HG03025 (cell line): ENCODE measurements around the gene ZIM2.

ENCODE experiments used
- ATAC-seq: cut with Tn5 transposase; IDR thresholded peaks from one replicate; pipeline ENCODE4 v1.9.1; 2021; ENCODE audit warnings: mild to moderate bottlenecking, moderate library complexity; ENCODE audit not compliant: unreplicated experiment, low FRiP score

The ZIM2 gene

DNA sequence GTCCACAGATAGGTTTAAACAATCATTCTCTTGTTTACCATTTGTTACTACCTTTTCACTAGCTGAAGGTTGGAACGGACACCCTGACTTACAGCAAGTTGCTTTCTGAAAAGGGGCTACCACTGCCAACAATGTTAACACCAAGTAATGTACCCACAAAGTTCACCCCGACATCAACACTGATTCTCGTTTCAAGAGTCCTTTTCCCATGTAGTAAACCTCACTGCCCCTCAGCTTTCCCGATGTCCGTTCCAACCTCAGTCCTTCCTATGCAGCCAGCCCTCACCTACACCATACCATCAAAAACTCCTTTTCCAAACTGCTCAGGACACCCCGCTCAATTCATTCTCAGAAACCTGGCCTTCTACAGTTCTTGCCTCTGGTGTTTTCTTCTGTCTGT lies 29.0 kb downstream of the ZIM2 start:
- ATAC-seq = no peak

DNA sequence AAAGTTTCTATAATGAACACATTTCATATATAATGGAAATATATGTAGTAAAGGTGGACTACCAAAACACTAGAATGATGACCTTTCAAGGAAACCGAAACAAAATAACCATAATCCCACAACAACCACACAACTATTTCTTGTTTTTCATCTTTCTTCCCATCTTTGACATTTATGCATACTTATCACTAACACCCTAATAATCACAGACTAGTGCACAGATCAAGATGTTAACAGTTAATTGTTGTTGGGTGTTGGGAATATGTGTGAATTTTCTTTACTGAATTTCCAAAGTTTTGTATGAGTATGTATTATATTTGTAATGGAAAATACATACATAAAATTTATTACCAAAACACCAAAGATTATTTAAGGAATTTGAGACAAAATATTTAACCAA lies 30.3 kb downstream of the ZIM2 start:
- ATAC-seq = no peak

DNA sequence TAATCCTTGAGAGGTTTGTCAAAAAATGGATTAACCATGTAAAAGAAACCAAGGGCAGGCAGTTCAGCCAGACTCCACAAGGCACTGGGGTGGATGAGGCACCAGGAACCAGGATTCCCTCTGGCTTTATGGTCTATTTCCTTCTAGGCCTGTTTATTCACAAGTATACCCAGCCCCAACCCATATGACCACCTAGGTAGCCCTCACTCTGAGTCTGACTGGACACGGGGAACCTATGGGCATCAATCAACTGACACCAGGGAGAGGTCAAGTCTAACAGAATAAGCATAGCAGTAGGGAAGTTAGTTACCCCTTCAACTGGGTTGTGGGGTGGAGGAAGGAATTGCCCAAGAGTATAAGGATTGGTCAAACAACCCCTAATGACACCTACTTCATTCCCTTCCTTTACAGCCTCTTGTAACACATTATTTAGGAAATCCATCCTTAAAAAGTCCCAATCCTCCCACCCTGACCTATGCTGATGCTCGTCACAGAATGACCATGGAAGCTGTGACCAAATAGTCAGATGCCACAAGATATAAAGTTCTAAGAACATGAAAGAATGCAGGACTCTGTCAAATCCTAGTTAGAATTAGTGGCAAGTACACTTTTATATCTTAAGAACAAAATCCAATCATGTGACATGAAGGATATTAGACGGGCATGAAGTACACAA lies 31.7 kb downstream of the ZIM2 start:
- no peak for ATAC-seq

DNA sequence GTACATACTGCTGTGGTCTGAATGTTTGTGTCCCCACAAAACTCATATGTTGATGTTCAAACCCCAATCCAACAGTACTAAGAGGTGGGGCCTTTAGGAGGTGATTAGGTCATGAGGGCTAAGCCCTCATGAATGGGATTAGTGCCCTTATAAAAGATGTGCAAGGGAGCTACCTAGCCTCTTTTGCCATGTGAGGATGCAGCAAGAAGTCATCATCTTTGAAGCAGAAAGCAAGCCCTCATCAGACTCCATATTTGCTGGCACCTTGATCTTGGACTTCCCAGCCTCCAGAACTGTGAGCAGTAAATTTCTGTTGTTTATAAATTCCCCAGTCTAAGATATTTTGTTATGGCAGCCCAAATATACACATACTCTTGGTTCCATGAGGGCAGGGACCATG lies 33.9 kb downstream of the ZIM2 start:
- ATAC-seq = no peak

DNA sequence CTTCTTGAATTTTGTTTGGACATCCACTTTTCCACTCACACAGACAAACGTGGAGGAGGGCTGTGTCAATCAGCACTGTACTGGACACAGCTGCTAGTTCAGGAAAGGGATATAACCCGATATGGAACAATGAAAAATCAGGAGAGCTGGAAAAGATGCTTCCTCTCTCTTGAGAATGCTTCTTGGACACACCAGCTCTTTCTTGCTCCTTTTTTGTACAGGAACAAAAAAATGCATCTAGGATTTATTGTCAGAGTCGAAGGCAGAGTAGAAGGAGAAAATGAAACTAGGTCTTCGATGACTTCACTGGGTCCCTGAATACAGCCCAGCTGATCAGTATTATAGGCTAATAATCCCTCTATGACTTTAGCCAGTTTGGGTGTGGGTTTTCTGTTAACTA lies 62.2 kb downstream of the ZIM2 start:
- no peak for ATAC-seq

DNA sequence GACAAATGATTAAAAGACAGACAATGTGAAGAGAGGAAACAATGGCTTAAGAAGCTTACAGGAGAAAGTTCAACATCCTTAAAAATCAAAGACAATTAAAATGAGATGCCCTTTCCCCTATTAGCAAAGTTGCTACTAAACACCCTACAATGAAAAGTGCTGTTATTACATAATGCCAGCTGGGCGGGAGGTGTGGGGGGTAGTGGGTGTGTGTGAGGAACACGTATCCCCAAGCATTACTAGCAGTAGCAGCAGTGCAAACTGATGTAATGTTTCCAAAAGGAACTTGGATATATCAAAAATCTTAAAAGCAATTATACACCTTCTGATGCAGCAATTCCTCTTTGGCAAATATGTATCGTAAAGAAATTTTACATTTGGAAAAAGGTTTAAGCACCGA lies 70.9 kb downstream of the ZIM2 start:
- no peak for ATAC-seq

DNA sequence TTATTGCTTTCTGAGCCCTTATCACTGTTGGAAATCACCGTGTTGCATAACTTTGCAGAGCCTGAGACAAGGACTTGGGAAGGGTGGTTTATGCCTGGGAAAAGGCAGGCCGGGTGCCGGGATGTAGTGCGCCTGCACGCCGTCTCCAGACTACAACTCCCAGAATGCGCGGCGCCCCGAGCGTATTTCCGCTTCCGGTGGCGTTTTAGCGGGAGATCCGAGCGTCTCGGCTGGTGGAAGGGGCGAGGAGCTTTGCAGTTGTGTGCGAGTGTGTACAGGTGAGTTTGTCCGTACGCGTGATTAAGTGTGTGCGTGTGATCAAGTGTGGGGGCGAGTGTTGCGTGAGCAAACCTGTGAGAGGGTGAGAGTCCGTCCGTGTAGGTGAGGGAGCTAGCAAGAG lies 75.4 kb downstream of the ZIM2 start:
- no peak for ATAC-seq

DNA sequence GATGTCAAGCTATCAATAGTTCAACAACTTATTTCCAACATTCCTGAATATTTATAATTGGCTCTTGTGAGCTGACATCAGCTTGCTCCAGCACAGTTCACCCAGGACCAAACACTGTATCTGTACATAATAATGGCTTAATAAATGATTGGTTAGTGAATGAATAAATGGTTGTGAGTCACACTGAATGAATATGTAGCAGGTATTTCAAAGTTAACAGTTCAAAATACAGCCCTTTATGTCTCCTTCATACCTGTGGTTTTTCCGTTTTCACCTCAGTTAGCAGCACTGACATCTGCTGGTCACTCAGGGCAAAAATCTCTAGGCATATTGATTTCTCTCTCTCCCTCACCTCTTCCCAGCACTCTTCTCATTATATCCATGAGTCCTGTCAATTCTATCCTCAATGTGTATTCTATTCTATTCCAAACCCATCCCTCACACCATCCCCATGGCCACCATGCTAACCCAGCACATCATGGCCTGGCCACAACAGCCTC lies 76.3 kb downstream of the ZIM2 start:
- no peak for ATAC-seq

DNA sequence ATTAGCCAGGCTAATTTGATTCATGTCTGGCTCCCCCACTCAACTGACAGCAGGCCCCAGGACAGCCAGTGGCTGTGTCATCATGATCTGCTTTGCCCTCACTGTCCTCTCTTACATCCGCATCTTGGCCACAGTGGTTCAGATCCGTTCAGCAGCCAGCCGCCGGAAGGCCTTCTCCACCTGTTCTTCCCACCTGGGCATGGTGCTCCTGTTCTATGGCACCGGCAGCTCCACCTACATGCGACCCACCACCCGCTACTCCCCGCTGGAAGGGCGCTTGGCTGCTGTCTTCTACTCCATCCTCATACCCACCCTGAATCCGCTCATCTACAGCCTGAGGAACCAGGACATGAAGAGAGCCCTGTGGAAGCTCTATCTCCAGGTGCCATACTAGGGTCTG lies 79.7 kb downstream of the ZIM2 start:
- no peak for ATAC-seq

DNA sequence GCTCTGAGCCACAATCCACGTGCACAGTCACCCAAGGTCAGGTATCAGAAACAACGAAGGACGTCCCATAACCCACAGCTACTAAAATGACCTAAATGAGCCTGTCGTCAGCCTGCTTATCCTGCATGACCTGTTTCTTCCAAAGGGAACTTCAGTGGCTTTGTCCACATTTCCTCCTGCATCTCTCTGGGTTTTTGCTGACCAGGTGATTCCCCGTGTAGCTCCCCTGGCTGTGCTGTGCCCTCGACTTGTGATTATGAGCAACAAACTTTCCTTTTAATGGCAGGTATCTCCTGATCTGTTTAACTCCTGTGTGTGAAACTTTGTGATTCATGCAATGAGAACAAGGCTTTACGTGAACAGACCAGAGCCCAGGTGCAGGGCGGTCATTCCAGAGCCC lies 81.0 kb downstream of the ZIM2 start:
- ATAC-seq = no peak

DNA sequence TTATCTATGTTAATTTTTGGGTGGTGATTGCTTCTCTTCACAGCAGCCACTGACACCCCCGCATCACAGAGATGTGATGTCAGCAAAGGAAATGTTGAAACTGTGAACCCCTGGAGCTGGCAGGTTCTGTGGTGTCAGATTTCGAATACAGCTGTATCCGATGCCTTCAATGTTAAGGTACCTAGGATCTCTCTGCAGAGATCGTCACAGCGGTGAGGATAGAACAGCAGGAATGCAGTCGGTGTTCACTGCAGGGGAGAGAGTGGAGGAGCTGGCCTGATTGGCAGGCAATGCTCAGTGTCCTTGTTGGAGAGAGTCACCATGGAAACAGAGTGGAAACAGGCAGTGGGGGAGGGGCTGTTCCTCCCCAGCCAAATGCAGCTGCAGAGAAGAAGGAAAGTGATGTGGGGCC lies 89.4 kb downstream of the ZIM2 start:
- no peak for ATAC-seq

DNA sequence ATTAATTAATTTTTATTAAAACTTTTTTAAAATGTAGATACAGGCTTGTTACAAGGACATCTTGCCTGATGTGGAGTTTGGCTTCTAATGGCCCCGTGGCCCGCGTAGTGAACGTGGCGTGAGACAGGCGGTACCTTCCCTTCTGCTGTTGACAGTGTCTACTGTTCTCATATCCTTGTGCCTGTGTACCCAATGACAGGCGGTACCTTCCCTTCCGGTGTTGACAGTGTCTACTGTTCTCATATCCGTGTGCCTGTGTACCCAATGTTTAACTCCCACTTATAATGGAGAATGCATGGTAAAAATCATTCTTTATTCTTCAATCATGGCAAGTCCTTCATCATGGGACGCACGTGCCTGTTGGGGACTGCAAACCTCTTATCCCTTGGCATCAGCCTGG lies 89.9 kb downstream of the ZIM2 start:
- ATAC-seq = no peak

DNA sequence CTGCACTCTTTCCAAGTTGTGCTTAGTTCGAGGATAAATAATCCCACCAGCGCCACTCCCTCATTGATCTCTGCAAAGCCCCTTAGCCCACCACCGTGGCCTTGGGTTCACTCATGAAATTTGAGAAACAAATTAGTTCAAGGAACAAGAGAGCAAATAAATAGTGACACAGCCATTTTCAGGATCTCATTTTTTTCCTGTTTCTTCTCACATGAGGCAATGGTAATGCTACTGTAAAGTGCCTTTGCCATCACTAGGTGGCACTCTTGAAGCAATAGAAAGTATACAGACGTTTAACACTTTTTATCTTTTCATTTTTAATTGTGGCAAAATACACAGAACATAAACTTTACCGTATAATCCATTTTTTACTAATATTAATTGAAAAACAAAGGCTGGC lies 92.1 kb downstream of the ZIM2 start:
- no peak for ATAC-seq

DNA sequence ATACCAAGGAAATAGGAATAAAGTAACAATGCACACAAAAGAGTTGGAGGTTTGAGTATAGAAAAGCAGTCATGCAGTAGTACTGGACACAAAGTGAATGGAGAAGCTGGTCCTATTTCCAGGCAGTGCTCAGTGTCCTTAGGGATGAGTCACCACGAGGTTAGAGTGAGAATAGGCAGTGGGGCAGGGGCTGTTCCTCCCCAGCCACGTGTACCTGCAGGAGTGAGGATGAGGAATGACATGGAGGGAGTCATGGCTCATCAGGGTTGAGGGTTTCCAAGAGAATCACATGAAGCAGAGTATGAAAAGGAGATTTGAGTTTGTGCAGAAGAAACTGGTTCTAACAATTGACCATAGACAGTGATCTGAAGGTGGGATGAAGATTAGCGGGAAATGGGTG lies 94.2 kb downstream of the ZIM2 start:
- ATAC-seq = no peak

DNA sequence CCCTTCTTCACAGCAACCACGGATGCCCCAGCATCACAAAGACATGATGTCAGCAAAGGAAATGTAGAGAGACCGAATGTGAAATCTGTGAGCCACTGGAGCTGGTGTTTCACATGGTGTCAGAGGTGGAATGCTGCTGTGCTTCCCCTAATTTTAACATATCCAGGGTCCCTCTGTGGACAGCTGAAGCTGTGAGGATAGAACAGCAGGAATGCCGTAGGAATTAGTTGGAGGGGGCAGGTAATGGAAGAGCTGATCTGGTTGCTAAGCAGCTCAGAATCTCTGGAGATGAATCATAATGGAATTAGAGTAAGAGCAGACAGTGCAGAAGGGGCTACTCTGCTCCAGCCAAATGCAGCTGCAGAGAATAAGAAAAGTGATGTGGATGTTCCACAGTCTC lies 100.0 kb downstream of the ZIM2 start:
- no peak for ATAC-seq

DNA sequence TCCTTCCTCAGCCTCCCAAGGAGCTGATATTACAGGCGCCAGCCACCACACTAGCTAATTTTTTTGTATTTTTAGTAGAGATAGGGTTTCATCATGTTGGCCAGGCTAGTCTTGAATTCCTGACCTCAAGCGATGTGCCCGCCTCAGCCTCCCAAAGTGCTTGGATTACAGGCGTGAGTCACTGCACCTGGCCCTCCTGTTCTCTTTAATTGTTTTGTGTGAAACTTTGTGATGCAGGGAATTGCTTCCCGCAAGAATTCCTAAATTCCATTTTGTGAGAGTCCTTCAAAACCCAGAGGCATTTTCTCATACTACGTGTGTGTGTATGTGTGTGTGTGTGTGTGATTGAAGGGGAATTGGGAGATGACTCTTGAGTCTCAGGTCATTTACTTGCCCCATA lies 104.0 kb downstream of the ZIM2 start:
- no peak for ATAC-seq

DNA sequence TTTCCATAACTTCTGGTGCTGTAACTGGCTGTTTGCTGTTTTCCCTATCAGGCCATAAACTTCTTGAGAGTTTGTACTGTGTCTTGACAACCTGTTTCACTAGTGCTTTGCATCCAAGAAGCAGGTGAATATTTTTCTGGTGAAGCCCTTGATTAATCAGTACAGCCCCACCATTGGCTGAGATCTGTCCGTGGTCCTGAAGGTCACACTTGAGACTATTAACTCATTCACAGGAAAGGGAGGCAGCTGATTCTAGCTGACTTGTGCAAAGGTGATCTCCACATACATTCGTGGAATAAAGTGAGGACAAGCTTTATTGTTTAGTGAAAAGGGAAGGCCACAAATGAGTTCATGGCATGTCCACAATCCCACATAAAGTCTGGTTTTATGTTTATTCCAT lies 107.5 kb downstream of the ZIM2 start:
- ATAC-seq = no peak

DNA sequence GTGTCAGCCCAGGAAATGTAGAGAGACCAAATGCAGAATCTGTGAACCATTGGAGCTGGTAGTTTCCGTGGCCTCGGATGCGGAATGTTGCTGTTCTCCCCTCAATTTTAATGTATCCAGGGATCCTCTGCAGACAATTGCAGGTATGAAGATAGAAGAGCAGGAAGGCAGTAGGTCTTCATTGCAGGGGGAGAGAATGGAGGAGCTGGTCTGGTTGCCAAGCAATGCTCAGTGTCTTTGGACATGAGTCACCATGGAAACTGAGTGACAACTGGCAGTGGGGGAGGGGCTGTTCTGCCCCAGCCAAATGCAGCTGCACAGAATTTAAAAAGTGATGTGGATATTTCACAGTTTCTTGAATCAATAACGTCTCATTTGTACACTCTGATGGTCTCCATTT lies 112.8 kb downstream of the ZIM2 start:
- no peak for ATAC-seq

DNA sequence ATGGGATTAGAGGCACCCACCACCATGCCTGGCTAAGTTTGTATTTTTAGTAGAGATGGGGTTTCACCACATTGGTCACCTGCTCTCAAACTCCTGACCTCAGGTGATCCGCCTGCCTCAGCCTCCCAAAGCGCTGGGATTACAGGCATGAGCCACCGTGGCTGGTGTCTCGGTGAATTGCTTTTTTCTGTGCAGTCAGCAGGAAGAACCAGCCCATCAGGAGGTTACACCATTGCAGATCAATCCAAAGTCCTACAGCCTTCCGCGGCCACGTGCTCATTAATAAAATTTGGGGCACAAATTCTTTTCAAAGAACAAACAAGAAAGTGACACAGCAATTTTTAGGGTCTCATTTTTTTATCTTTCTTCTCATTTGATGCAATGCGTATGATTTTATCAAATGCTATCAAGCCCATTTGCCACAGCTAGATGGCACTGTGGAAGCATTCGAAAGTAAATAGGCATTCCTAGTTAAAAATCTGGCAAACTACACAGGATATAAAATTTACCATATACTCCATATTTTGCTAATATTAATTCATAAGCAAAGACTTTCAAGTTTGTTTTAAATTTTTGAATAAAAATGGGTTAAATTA lies 114.6 kb downstream of the ZIM2 start:
- ATAC-seq = no peak
